Neutrophil (primary cell): ENCODE measurements around the gene TMEM217.

Source experiments
- H3K27ac ChIP-seq: fragments of 200-600 bp; sonication (generic); 2 replicates; pipeline ENCODE4 v1.5.1; 2016; ENCODE audit warnings: mild to moderate bottlenecking, moderate library complexity
- H3K27me3 ChIP-seq: fragments of 200-600 bp; sonication (generic); 2 replicates; pipeline ENCODE4 v1.6.0; 2016; ENCODE audit warnings: mild to moderate bottlenecking
- H3K36me3 ChIP-seq: fragments of 200-600 bp; sonication (generic); 2 replicates; pipeline ENCODE4 v1.5.1; 2017
- H3K4me1 ChIP-seq, 2 experiments: fragments of 200-600 bp in 1 of 2; sonication (generic) in 1 of 2; 1 replicate in 1 of 2; 2 replicates in 1 of 2; pipeline versions ENCODE4 v1.5.1 to v1.6.1; 2013 to 2016; ENCODE audit warnings: low read depth in 1 of 2, low read length in 1 of 2, mild to moderate bottlenecking in 1 of 2, moderate library complexity in 1 of 2; ENCODE audit not compliant: control insufficient read depth in 1 of 2, insufficient read depth in 1 of 2
- H3K4me3 ChIP-seq, 2 experiments: fragments of 200-600 bp in 1 of 2; sonication (generic) in 1 of 2; 1 replicate in 1 of 2; 2 replicates in 1 of 2; pipeline ENCODE4 v1.5.1; 2013 to 2016; ENCODE audit warnings: low read depth in 1 of 2, low read length in 1 of 2, mild to moderate bottlenecking in 1 of 2, moderate library complexity in 1 of 2
- H3K9me3 ChIP-seq: fragments of 200-600 bp; sonication (generic); 2 replicates; pipeline ENCODE4 v1.5.1; 2016
- CTCF ChIP-seq: fragments of 200-600 bp; sonication (generic); IDR thresholded peaks from 2 replicates; pipeline ENCODE4 v1.5.1; 2016; ENCODE audit warnings: antibody characterized with exemption

The TMEM217 gene

GRCh38 chr6:37239526-37239925 is 18.4 kb downstream of the TMEM217 start:
- no peak for TF ChIP-seq CTCF
- no peaks in the 10 kb centered on the region for H3K9me3 ChIP-seq
- no peak overlapping the region for H3K4me3 ChIP-seq
- H3K4me1 ChIP-seq: peaks cover 12 to 15% of the 10 kb centered on the region in 2 experiments
- no peaks in the 10 kb centered on the region for H3K27me3 ChIP-seq
- peak overlapping the region; percentile 44 for H3K27ac ChIP-seq
- H3K36me3 ChIP-seq: no peaks in the 10 kb centered on the region

GRCh38 chr6:37238381-37238780 is 19.6 kb downstream of the TMEM217 start:
- Histone ChIP-seq H3K27me3 (no peaks in the 10 kb centered on the region), H3K9me3 (no peaks in the 10 kb centered on the region), H3K4me1 (peaks cover 10 to 13% of the 10 kb centered on the region in 2 experiments), H3K4me3 (no peak overlapping the region), H3K36me3 (no peaks in the 10 kb centered on the region), H3K27ac (no peak overlapping the region)
- TF ChIP-seq CTCF: no peak

- Histone ChIP-seq H3K27me3 (no peaks in the 10 kb centered on the region), H3K9me3 (no peaks in the 10 kb centered on the region), H3K4me1 (peaks cover 10 to 13% of the 10 kb centered on the region in 2 experiments), H3K27ac (no peak overlapping the region), H3K4me3 (no peak overlapping the region), H3K36me3 (no peaks in the 10 kb centered on the region)
- TF ChIP-seq CTCF: no peak
Measured at GRCh38 chr6:37237789-37238188, 20.2 kb downstream of the TMEM217 start.

- H3K9me3 ChIP-seq: no peaks in the 10 kb centered on the region
- H3K27me3 ChIP-seq: no peaks in the 10 kb centered on the region
- H3K4me3 ChIP-seq: no peak overlapping the region
- H3K4me1 ChIP-seq: peaks cover 10 to 13% of the 10 kb centered on the region in 2 experiments
- H3K27ac ChIP-seq: no peak overlapping the region
- no peak for TF ChIP-seq CTCF
- H3K36me3 ChIP-seq: no peaks in the 10 kb centered on the region
Measured at GRCh38 chr6:37236921-37237320, 21.0 kb downstream of the TMEM217 start.

- no peaks in the 10 kb centered on the region for H3K27me3 ChIP-seq
- no peaks in the 10 kb centered on the region for H3K9me3 ChIP-seq
- H3K4me1 ChIP-seq: peaks cover 0 to 5% of the 10 kb centered on the region in 2 experiments
- no peak overlapping the region for H3K4me3 ChIP-seq
- H3K36me3 ChIP-seq: no peaks in the 10 kb centered on the region
- no peak overlapping the region for H3K27ac ChIP-seq
- no peak for TF ChIP-seq CTCF
Measured at GRCh38 chr6:37233541-37233940, 24.4 kb downstream of the TMEM217 start.

GRCh38 chr6:37232430-37233017 is 25.4 kb downstream of the TMEM217 start:
- H3K9me3 ChIP-seq: no peaks in the 10 kb centered on the region
- no peak overlapping the region for H3K27ac ChIP-seq
- no peaks in the 10 kb centered on the region for H3K36me3 ChIP-seq
- no peak overlapping the region for H3K4me3 ChIP-seq
- H3K4me1 ChIP-seq: peaks cover 0 to 5% of the 10 kb centered on the region in 2 experiments
- H3K27me3 ChIP-seq: no peaks in the 10 kb centered on the region
- TF ChIP-seq CTCF: no peak
